GM13977 (cell line): Measurements from ENCODE around the gene PKNOX2.

Experiments
- DNase-seq: peaks from one replicate; pipeline ENCODE4 v3.0.0; 2012; ENCODE audit warnings: low spot score
- CTCF ChIP-seq: IDR thresholded peaks from 2 replicates; pipeline ENCODE4 v1.5.1; 2012; ENCODE audit warnings: mild to moderate bottlenecking, control low read depth; ENCODE audit not compliant: insufficient read depth; ENCODE audit errors: extremely low read depth, missing control alignments
- in situ Hi-C: fragments of 300-500 bp; cut with MboI; formaldehyde crosslinking; loops from one replicate; pipeline ENCODE4 v1.12.0; 2022; ENCODE audit warnings: low sequenced_read_pairs, low pct_unique_long_range_greater_than_20kb, mixed read lengths, inconsistent platforms; ENCODE audit not compliant: unreplicated experiment

Gene PKNOX2

GRCh38 chr11:125284245-125284850 lies 119.8 kb downstream of the PKNOX2 start:
- TF ChIP-seq CTCF: no peak
- in situ Hi-C loops: no loop called here
- no peak for DNase-seq

- in situ Hi-C loops: no loop called here
- DNase-seq: no peak
- TF ChIP-seq CTCF: no peak
These were observed 121.3 kb downstream of the PKNOX2 start for GRCh38 chr11:125285844-125286243.

GRCh38 chr11:125286486-125286885 lies 121.9 kb downstream of the PKNOX2 start:
- no peak for DNase-seq
- no peak for TF ChIP-seq CTCF
- in situ Hi-C loops: no loop called here

- no peak for DNase-seq
- in situ Hi-C loops: no loop called here
These were observed 123.1 kb downstream of the PKNOX2 start for GRCh38 chr11:125287491-125288210.

GRCh38 chr11:125289419-125290098 lies 125.0 kb downstream of the PKNOX2 start:
- in situ Hi-C loops: no loop called here
- no peak for TF ChIP-seq CTCF
- no peak for DNase-seq

More at GRCh38 chr11:125287491-125288210, 123.1 kb downstream of the PKNOX2 start:
- no peak for TF ChIP-seq CTCF

- no peak for DNase-seq
- TF ChIP-seq CTCF: no peak
- in situ Hi-C loops: no loop called here
These were observed 125.7 kb downstream of the PKNOX2 start for GRCh38 chr11:125290263-125290662.
